GM19452 (cell line): ENCODE data around the gene LGALS3.

ENCODE experiments used
- ATAC-seq: cut with Tn5 transposase; IDR thresholded peaks from one replicate; pipeline ENCODE4 v1.9.1; 2021; ENCODE audit not compliant: unreplicated experiment

The LGALS3 gene

GRCh38 chr14:55180434-55180833 lies 51.4 kb downstream of the LGALS3 start:
- ATAC-seq, result peak; percentile 86

DNA sequence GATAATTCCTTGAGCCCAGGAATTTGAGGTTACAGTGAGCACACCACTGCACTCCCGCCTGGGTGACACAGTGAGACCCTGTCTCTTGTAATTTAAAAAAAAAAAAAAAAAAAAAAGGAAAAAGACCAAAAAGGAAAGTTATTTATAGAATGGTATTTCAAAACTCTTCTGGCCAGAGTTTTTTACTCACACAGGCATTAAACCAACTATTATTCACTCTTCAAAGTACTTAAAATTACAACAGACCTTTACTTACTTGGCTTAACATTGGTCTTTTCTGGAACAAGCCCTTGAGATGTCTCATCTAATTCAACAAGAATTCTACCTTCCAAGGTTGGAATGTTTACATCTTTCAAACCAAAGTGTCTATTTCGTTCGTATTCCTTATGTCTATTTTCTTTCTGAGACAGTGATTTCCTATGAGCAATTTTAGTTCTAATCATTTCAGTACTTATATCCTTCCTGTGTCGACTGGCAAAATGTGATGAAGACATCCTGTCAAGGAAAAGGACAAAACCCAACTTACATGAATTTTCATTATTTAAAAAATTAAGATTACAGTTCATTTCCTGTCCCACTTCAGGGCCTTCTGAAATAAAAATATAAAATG lies 59.7 kb downstream of the LGALS3 start:
- ATAC-seq, result no peak

- no peak for ATAC-seq
These were observed 61.8 kb downstream of the LGALS3 start for GRCh38 chr14:55190906-55191202.

DNA sequence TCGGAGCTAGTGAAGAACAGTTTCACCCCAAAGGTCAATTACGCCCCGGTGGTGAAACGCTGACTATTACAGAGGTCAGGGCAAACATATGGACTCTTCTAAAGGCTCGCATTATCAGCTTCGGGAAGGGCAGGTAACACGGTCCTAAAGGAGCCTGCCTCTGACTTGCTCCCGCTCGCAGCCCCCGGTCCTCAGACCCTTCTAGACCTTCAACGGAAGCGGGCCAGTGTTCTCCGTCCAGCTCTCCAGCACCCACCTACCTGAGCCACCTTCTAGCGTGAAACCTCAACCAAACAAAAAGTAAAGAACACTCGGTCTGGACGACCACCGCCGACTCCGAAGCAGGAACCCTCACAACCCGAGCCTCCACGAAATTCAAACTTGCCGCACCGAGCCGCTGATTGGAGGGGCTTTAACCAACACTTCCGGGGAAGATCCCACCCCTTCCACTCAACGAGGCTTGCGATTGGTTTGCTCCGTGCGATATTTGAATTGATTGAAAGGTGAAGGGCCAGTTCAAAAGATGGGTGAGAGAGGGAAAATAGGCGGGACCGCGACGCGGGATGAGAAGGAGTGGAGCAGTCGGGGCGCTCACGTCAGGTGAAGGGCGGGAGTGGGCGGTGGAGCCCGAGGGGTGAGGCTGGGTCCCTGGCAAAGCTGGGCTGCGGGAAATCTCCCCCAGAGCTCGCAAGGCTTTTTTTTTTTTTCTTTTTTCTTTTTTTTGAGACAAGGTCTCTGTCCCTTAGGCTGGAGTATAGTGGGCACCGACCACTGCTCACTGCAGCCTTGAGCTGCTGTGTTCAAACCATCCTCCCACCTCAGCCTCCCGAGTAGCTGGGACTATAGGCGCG lies 62.4 kb downstream of the LGALS3 start, which contains the start of gene DLGAP5:
Gene DLGAP5 (minus strand): TSS at position 383 of the 851 bp plus-strand sequence. CDS start 2,406 bp downstream, outside the sequence.
- ATAC-seq, result peak; percentile 95

GRCh38 chr14:55192054-55192621 lies 63.1 kb downstream of the LGALS3 start:
- ATAC-seq, result no peak

DNA sequence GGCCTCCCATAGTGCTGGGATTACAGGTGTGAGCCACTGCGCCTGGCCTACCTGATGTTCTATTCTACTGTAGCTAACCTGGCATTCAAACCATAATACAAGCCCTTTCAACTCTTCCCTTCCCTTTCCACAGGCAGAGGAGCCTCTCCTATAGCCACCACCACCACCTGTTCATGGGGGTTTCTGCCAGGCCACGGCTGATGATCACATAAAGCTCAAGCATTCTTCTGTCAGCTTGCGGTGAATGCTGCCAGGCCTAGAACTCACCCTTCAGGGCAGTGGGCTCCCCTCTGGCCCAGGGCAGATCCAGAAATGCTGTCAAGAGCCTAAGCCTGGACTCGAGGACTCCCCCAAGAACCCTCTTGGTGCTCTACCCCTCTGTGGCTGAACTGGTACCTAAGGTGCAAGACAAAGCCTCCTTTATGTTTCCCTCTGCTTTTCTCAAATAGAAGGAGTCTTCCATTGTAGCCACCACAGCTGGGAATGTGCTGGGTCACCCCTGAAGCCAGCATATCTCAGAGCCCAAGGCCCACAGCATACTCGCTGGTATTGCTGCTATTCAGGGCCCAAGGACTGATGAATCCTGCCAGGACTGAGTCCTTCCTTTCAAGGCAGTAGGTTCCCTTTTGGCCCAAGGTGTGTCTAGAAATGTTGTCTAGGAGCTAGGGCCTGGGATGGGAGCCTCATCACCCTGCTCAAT lies 65.8 kb downstream of the LGALS3 start:
- no peak for ATAC-seq
